T-helper 2 cell (primary cell): ENCODE results near the gene DCLK2.

ENCODE experiments used
- DNase-seq, 5 experiments: peaks; one replicate each; pipeline versions ENCODE4 v3.0.0 to v3.0.0-alpha.2; 2012 to 2022

Gene DCLK2

GRCh38 chr4:150123087-150123486 is 44.8 kb downstream of the DCLK2 start:
- peak in 1 of 5 experiments; percentile 50 for DNase-seq

- DNase-seq = no peak
Measured at GRCh38 chr4:150123796-150124677, 45.8 kb downstream of the DCLK2 start.

- no peak for DNase-seq
Measured at GRCh38 chr4:150126201-150126863, 48.1 kb downstream of the DCLK2 start.

- DNase-seq = peak in 1 of 5 experiments; percentile 55
Measured at GRCh38 chr4:150126864-150127203, 48.6 kb downstream of the DCLK2 start.

- no peak for DNase-seq
Measured at GRCh38 chr4:150127757-150128156, 49.5 kb downstream of the DCLK2 start.

- no peak for DNase-seq
Measured at GRCh38 chr4:150130933-150131332, 52.7 kb downstream of the DCLK2 start.

- no peak for DNase-seq
Measured at GRCh38 chr4:150131581-150132228, 53.5 kb downstream of the DCLK2 start.

GRCh38 chr4:150133605-150134004 is 55.4 kb downstream of the DCLK2 start:
- DNase-seq = no peak

GRCh38 chr4:150135134-150135772 is 57.0 kb downstream of the DCLK2 start:
- peak in 1 of 5 experiments; percentile 42 for DNase-seq

GRCh38 chr4:150136036-150136435 is 57.8 kb downstream of the DCLK2 start:
- no peak for DNase-seq

GRCh38 chr4:150136481-150136880 is 58.2 kb downstream of the DCLK2 start:
- peak in 1 of 5 experiments; percentile 63 for DNase-seq

- DNase-seq = peak in 1 of 5 experiments; percentile 83
Measured at GRCh38 chr4:150139297-150139865, 61.1 kb downstream of the DCLK2 start.

GRCh38 chr4:150140774-150141400 is 62.6 kb downstream of the DCLK2 start:
- DNase-seq = peak in 1 of 5 experiments; percentile 72

- DNase-seq = no peak
Measured at GRCh38 chr4:150141756-150142155, 63.5 kb downstream of the DCLK2 start.

- no peak for DNase-seq
Measured at GRCh38 chr4:150142831-150143230, 64.6 kb downstream of the DCLK2 start.

GRCh38 chr4:150145090-150145945 is 67.1 kb downstream of the DCLK2 start:
- no peak for DNase-seq

GRCh38 chr4:150145946-150146340 is 67.7 kb downstream of the DCLK2 start:
- peak in 1 of 5 experiments; percentile 56 for DNase-seq

- no peak for DNase-seq
Measured at GRCh38 chr4:150149381-150149780, 71.1 kb downstream of the DCLK2 start.

- DNase-seq = no peak
Measured at GRCh38 chr4:150150629-150151062, 72.4 kb downstream of the DCLK2 start.

- DNase-seq = no peak
Measured at GRCh38 chr4:150152766-150153165, 74.5 kb downstream of the DCLK2 start.

GRCh38 chr4:150155391-150155790 is 77.1 kb downstream of the DCLK2 start:
- DNase-seq = no peak
